Ishikawa (cell line): ENCODE measurements around the gene RALGPS1.

Source experiments
- CEBPB ChIP-seq: IDR thresholded peaks from 2 replicates; pipeline ENCODE4 v1.6.1; 2012
- CREB1 ChIP-seq: IDR thresholded peaks from 2 replicates; pipeline ENCODE4 v1.6.1; 2012; ENCODE audit warnings: low read depth
- EGR1 ChIP-seq: IDR thresholded peaks from 2 replicates; pipeline ENCODE4 v1.6.1; 2012
- EP300 ChIP-seq: IDR thresholded peaks from 2 replicates; pipeline ENCODE4 v1.6.1; 2012; ENCODE audit warnings: borderline replicate concordance
- FOXM1 ChIP-seq: IDR thresholded peaks from 2 replicates; pipeline ENCODE4 v1.6.1; 2012; ENCODE audit warnings: low read depth, borderline replicate concordance
- MAX ChIP-seq: IDR thresholded peaks from 2 replicates; pipeline ENCODE4 v1.6.1; 2012
- NFIC ChIP-seq: IDR thresholded peaks from 2 replicates; pipeline ENCODE4 v1.6.1; 2012
- RAD21 ChIP-seq: IDR thresholded peaks from 2 replicates; pipeline ENCODE4 v1.6.1; 2012; ENCODE audit warnings: low read depth
- REST ChIP-seq: IDR thresholded peaks from 2 replicates; pipeline ENCODE4 v1.6.1; 2012; ENCODE audit warnings: low read depth, mild to moderate bottlenecking
- TAF1 ChIP-seq: IDR thresholded peaks from 2 replicates; pipeline ENCODE4 v1.6.1; 2012; ENCODE audit warnings: low read depth, mild to moderate bottlenecking
- TEAD4 ChIP-seq: IDR thresholded peaks from 2 replicates; pipeline ENCODE4 v1.6.1; 2012
- YY1 ChIP-seq: IDR thresholded peaks from 2 replicates; pipeline ENCODE4 v1.6.1; 2012; ENCODE audit warnings: low read depth
- ZBTB7A ChIP-seq: IDR thresholded peaks from 2 replicates; pipeline ENCODE4 v1.6.1; 2012; ENCODE audit warnings: low read depth

GRCh38 chr9:127030814-127031740 lies 116.5 kb downstream of the RALGPS1 start:
- no peak for TF ChIP-seq MAX
- no peak for TF ChIP-seq EP300
- TF ChIP-seq FOXM1: no peak
- TF ChIP-seq TEAD4: no peak
- TF ChIP-seq NFIC: no peak
- no peak for TF ChIP-seq RAD21
- no peak for TF ChIP-seq YY1
- no peak for TF ChIP-seq CREB1
- no peak for TF ChIP-seq CEBPB
- TF ChIP-seq ZBTB7A: no peak
- no peak for TF ChIP-seq EGR1
- no peak for TF ChIP-seq TAF1
- no peak for TF ChIP-seq REST
